WTC11 (cell line): ENCODE measurements around the gene MDFIC2. TPM values are rescaled to one million over a fixed set of nuclear protein-coding genes. Genes with fewer than 3 reads are reported as not detected.

ENCODE experiments used
- ATAC-seq: fragments of 200-7000 bp; cut with Tn5 transposase; 2 replicates; pipeline ENCODE4 v1.10.0; 2021; ENCODE audit warnings: mild to moderate bottlenecking, moderate library complexity
- CTCF ChIA-PET: fragments of 300-600 bp; sonication (Branson Sonifier 250); formaldehyde crosslinking; loops from one replicate; lab custom pipeline; 2021; ENCODE audit warnings: antibody characterized with exemption; lab: Charles Lee
- POLR2A ChIA-PET: fragments of 350-600 bp; sonication (Branson Sonifier 250); formaldehyde crosslinking; loops from one replicate; lab custom pipeline; 2021; ENCODE audit warnings: antibody characterized with exemption; lab: Charles Lee
- DNase-seq: peaks from one replicate; pipeline ENCODE4 v3.0.0; 2021; ENCODE audit warnings: low spot score
- H3K27ac Mint-ChIP-seq: 2 replicates; pipeline ENCODE4 v1.8.0; 2021; ENCODE audit warnings: mixed read lengths
- H3K27me3 Mint-ChIP-seq: 2 replicates; pipeline ENCODE4 v1.8.0; 2021; ENCODE audit warnings: low read depth, mild to moderate bottlenecking, moderate library complexity, mixed read lengths
- H3K36me3 Mint-ChIP-seq: 2 replicates; pipeline ENCODE4 v1.8.0; 2021; ENCODE audit warnings: mixed read lengths
- H3K4me1 Mint-ChIP-seq: 2 replicates; pipeline ENCODE4 v1.8.0; 2022; ENCODE audit warnings: mixed read lengths
- H3K4me3 Mint-ChIP-seq: 2 replicates; pipeline ENCODE4 v1.8.0; 2021; ENCODE audit warnings: mild to moderate bottlenecking, moderate library complexity, mixed read lengths
- H3K9me3 Mint-ChIP-seq: 2 replicates; pipeline ENCODE4 v1.8.0; 2021; ENCODE audit warnings: mixed read lengths
- HMGA2 ChIP-seq: fragments of 250-450 bp; sonication (Bioruptor Pico); IDR thresholded peaks from 2 replicates; pipeline ENCODE4 v1.4.0; 2021; ENCODE audit warnings: mild to moderate bottlenecking, moderate library complexity
- IRF2 ChIP-seq: sonication (generic); formaldehyde crosslinking; IDR thresholded peaks from 2 replicates; pipeline ENCODE4 v1.8.0; 2022; ENCODE audit warnings: low read depth, missing genetic modification reagents, borderline replicate concordance
- MXD4 ChIP-seq: fragments of 250-450 bp; sonication (Bioruptor Pico); IDR thresholded peaks from 2 replicates; pipeline ENCODE4 v1.8.0; 2021; ENCODE audit warnings: mild to moderate bottlenecking, moderate library complexity, borderline replicate concordance
- MYBL2 ChIP-seq: sonication (generic); formaldehyde crosslinking; IDR thresholded peaks from 2 replicates; pipeline ENCODE4 v1.8.1; 2023; ENCODE audit warnings: mild to moderate bottlenecking, moderate library complexity, missing genetic modification reagents
- NFATC4 ChIP-seq: fragments of 250-450 bp; sonication (Bioruptor Pico); IDR thresholded peaks from 2 replicates; pipeline ENCODE4 v1.9.0; 2021; ENCODE audit warnings: mild to moderate bottlenecking
- NR3C1 ChIP-seq: sonication (generic); formaldehyde crosslinking; conservative IDR thresholded peaks from 2 replicates; pipeline ENCODE4 v1.8.1; 2023; ENCODE audit warnings: low read depth, mild to moderate bottlenecking, missing genetic modification reagents
- RELA ChIP-seq: sonication (generic); formaldehyde crosslinking; IDR thresholded peaks from 2 replicates; pipeline ENCODE4 v1.8.1; 2022; ENCODE audit warnings: missing genetic modification reagents, mild to moderate bottlenecking, borderline replicate concordance
- RORB ChIP-seq: fragments of 250-450 bp; sonication (Bioruptor Pico); IDR thresholded peaks from 2 replicates; pipeline ENCODE4 v1.9.0; 2021; ENCODE audit warnings: mild to moderate bottlenecking
- SMAD3 ChIP-seq: sonication (generic); formaldehyde crosslinking; IDR thresholded peaks from 2 replicates; pipeline ENCODE4 v1.8.0; 2022; ENCODE audit warnings: missing genetic modification reagents, mild to moderate bottlenecking, borderline replicate concordance
- SOX15 ChIP-seq: fragments of 250-450 bp; sonication (Bioruptor Pico); IDR thresholded peaks from 2 replicates; pipeline ENCODE4 v1.9.0; 2021; ENCODE audit warnings: mild to moderate bottlenecking
- TEAD4 ChIP-seq: sonication (generic); formaldehyde crosslinking; IDR thresholded peaks from 2 replicates; pipeline ENCODE4 v1.8.0; 2022; ENCODE audit warnings: mild to moderate bottlenecking, missing genetic modification reagents
- TP53 ChIP-seq: sonication (generic); formaldehyde crosslinking; IDR thresholded peaks from 2 replicates; pipeline ENCODE4 v1.8.1; 2023; ENCODE audit warnings: mild to moderate bottlenecking, missing genetic modification reagents
- ZNF138 ChIP-seq: sonication (generic); formaldehyde crosslinking; conservative IDR thresholded peaks from 2 replicates; pipeline ENCODE4 v1.8.1; 2022; ENCODE audit warnings: mild to moderate bottlenecking, moderate library complexity, missing genetic modification reagents
- ZNF396 ChIP-seq: fragments of 250-450 bp; sonication (Bioruptor Pico); IDR thresholded peaks from 2 replicates; pipeline ENCODE4 v1.8.0; 2021; ENCODE audit warnings: mild to moderate bottlenecking, moderate library complexity, borderline replicate concordance
- ZNF423 ChIP-seq: fragments of 250-450 bp; sonication (Bioruptor Pico); IDR thresholded peaks from 2 replicates; pipeline ENCODE4 v2.1.2; 2022; ENCODE audit warnings: mild to moderate bottlenecking, moderate library complexity
- total RNA-seq: library from RNA; stranded (reverse); gene quantifications from 3 replicates; pipeline ENCODE4 v1.2.3, GENCODE V29; 2021
- TF ChIP-seq, protein P1 (sequence below): sonication (generic); formaldehyde crosslinking; IDR thresholded peaks from 2 replicates; pipeline ENCODE4 v1.8.0; 2023; ENCODE audit warnings: mild to moderate bottlenecking, missing genetic modification reagents
- TF ChIP-seq, protein P2 (sequence below): sonication (generic); formaldehyde crosslinking; IDR thresholded peaks from 2 replicates; pipeline ENCODE4 v1.8.1; 2022; ENCODE audit warnings: mild to moderate bottlenecking, missing genetic modification reagents, moderate library complexity, borderline replicate concordance
- TF ChIP-seq, protein P3 (sequence below): sonication (generic); formaldehyde crosslinking; IDR thresholded peaks from 2 replicates; pipeline ENCODE4 v1.8.0; 2023; ENCODE audit warnings: missing genetic modification reagents
- TF ChIP-seq, protein P4 (sequence below): fragments of 250-450 bp; sonication (Bioruptor Pico); IDR thresholded peaks from 2 replicates; pipeline ENCODE4 v1.8.0; 2021; ENCODE audit warnings: mild to moderate bottlenecking
- TF ChIP-seq, protein P5 (sequence below): sonication (generic); formaldehyde crosslinking; IDR thresholded peaks from 2 replicates; pipeline ENCODE4 v1.8.1; 2023; ENCODE audit warnings: mild to moderate bottlenecking, moderate library complexity, missing genetic modification reagents
- TF ChIP-seq, protein P6 (sequence below): sonication (generic); formaldehyde crosslinking; IDR thresholded peaks from 2 replicates; pipeline ENCODE4 v1.8.1; 2022; ENCODE audit warnings: missing genetic modification reagents, borderline replicate concordance
- TF ChIP-seq, protein P7 (sequence below): sonication (generic); formaldehyde crosslinking; IDR thresholded peaks from 2 replicates; pipeline ENCODE4 v1.8.1; 2022; ENCODE audit warnings: low read depth, missing genetic modification reagents, borderline replicate concordance

The MDFIC2 gene
- total RNA-seq, 1 experiment from 2014 or later, result not detected

DNA sequence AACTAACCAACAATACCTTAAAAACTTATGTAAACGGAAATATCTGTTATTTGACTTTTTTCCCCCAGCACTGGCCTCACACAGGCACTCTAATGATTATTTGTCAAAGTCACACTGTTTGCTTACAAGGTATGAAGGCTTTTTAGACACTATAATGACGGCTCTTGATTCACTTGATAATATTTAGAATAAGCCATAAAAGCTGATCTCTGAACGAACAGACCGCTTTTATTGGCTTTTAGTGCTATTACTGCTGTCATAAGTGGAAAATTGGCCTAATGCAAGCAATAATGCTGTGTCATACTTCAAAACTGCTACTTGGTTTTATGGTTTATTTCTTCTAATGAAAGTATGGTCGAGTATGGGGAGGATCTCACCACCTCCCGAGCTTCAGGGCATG lies 35.1 kb downstream of the MDFIC2 start:
- Mint-ChIP-seq H3K9me3 (0 out of 2 replicates have a peak, but pooled peaks cover 8% of the 10 kb centered on the region), H3K36me3 (no peaks in the 10 kb centered on the region), H3K27ac (no peak overlapping the region), H3K27me3 (no peaks in the 10 kb centered on the region), H3K4me1 (peaks cover 15% of the 10 kb centered on the region), H3K4me3 (no peak overlapping the region)
- DNase-seq (no peak), ATAC-seq (no peak)
- ChIA-PET POLR2A (no interaction called here), CTCF (no interaction called here)
- TF ChIP-seq SOX15 (CRISPR knock-in tag), result no peak
- TF ChIP-seq, protein P1, sequence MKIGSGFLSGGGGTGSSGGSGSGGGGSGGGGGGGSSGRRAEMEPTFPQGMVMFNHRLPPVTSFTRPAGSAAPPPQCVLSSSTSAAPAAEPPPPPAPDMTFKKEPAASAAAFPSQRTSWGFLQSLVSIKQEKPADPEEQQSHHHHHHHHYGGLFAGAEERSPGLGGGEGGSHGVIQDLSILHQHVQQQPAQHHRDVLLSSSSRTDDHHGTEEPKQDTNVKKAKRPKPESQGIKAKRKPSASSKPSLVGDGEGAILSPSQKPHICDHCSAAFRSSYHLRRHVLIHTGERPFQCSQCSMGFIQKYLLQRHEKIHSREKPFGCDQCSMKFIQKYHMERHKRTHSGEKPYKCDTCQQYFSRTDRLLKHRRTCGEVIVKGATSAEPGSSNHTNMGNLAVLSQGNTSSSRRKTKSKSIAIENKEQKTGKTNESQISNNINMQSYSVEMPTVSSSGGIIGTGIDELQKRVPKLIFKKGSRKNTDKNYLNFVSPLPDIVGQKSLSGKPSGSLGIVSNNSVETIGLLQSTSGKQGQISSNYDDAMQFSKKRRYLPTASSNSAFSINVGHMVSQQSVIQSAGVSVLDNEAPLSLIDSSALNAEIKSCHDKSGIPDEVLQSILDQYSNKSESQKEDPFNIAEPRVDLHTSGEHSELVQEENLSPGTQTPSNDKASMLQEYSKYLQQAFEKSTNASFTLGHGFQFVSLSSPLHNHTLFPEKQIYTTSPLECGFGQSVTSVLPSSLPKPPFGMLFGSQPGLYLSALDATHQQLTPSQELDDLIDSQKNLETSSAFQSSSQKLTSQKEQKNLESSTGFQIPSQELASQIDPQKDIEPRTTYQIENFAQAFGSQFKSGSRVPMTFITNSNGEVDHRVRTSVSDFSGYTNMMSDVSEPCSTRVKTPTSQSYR, result no peak
- TF ChIP-seq RORB (CRISPR knock-in tag), result no peak
- TF ChIP-seq, protein P2, sequence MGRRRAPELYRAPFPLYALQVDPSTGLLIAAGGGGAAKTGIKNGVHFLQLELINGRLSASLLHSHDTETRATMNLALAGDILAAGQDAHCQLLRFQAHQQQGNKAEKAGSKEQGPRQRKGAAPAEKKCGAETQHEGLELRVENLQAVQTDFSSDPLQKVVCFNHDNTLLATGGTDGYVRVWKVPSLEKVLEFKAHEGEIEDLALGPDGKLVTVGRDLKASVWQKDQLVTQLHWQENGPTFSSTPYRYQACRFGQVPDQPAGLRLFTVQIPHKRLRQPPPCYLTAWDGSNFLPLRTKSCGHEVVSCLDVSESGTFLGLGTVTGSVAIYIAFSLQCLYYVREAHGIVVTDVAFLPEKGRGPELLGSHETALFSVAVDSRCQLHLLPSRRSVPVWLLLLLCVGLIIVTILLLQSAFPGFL (CRISPR knock-in tag), result no peak
- TF ChIP-seq TEAD4, result no peak
- TF ChIP-seq, protein P3, sequence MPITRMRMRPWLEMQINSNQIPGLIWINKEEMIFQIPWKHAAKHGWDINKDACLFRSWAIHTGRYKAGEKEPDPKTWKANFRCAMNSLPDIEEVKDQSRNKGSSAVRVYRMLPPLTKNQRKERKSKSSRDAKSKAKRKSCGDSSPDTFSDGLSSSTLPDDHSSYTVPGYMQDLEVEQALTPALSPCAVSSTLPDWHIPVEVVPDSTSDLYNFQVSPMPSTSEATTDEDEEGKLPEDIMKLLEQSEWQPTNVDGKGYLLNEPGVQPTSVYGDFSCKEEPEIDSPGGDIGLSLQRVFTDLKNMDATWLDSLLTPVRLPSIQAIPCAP (CRISPR knock-in tag), result no peak
- no peak for TF ChIP-seq TP53 (CRISPR knock-in tag)
- no peak for TF ChIP-seq HMGA2
- no peak for TF ChIP-seq ZNF396 (CRISPR knock-in tag)
- no peak for TF ChIP-seq ZNF423
- TF ChIP-seq, protein P4, sequence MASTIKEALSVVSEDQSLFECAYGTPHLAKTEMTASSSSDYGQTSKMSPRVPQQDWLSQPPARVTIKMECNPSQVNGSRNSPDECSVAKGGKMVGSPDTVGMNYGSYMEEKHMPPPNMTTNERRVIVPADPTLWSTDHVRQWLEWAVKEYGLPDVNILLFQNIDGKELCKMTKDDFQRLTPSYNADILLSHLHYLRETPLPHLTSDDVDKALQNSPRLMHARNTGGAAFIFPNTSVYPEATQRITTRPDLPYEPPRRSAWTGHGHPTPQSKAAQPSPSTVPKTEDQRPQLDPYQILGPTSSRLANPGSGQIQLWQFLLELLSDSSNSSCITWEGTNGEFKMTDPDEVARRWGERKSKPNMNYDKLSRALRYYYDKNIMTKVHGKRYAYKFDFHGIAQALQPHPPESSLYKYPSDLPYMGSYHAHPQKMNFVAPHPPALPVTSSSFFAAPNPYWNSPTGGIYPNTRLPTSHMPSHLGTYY (CRISPR knock-in tag), result no peak
- TF ChIP-seq, protein P5, sequence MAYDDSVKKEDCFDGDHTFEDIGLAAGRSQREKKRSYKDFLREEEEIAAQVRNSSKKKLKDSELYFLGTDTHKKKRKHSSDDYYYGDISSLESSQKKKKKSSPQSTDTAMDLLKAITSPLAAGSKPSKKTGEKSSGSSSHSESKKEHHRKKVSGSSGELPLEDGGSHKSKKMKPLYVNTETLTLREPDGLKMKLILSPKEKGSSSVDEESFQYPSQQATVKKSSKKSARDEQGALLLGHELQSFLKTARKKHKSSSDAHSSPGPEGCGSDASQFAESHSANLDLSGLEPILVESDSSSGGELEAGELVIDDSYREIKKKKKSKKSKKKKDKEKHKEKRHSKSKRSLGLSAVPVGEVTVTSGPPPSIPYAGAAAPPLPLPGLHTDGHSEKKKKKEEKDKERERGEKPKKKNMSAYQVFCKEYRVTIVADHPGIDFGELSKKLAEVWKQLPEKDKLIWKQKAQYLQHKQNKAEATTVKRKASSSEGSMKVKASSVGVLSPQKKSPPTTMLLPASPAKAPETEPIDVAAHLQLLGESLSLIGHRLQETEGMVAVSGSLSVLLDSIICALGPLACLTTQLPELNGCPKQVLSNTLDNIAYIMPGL (CRISPR knock-in tag), result no peak
- TF ChIP-seq MXD4 (CRISPR knock-in tag), result no peak

DNA sequence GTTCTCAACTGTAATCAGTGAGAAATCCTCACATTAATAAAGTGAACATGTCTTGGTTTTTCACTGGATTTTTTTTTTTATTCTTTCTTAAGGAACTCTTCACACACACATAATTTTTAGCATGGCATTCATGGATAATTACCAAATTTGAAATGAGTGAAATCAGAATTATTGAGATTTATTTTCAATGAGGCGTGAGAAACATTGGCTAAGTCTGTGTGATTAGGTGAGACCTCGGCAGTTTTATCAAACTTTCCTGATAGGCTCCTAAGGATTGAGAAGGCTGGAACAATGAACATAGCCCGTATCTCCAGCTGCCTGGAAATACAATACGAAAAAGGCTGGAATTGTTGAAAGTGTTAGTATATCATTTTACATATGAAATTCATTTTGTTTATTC lies 35.5 kb downstream of the MDFIC2 start:
- ATAC-seq, result no peak
- no peak overlapping the region for H3K4me3 Mint-ChIP-seq
- no peaks in the 10 kb centered on the region for H3K27me3 Mint-ChIP-seq
- no peaks in the 10 kb centered on the region for H3K36me3 Mint-ChIP-seq
- no peak for DNase-seq
- TF ChIP-seq ZNF138 (CRISPR knock-in tag) (no peak), ZNF396 (CRISPR knock-in tag) (no peak), IRF2 (CRISPR knock-in tag) (no peak), NR3C1 (no peak), RELA (CRISPR knock-in tag) (no peak), MYBL2 (CRISPR knock-in tag) (no peak), NFATC4 (CRISPR knock-in tag) (no peak), SMAD3 (CRISPR knock-in tag) (no peak)
- TF ChIP-seq, protein P6, sequence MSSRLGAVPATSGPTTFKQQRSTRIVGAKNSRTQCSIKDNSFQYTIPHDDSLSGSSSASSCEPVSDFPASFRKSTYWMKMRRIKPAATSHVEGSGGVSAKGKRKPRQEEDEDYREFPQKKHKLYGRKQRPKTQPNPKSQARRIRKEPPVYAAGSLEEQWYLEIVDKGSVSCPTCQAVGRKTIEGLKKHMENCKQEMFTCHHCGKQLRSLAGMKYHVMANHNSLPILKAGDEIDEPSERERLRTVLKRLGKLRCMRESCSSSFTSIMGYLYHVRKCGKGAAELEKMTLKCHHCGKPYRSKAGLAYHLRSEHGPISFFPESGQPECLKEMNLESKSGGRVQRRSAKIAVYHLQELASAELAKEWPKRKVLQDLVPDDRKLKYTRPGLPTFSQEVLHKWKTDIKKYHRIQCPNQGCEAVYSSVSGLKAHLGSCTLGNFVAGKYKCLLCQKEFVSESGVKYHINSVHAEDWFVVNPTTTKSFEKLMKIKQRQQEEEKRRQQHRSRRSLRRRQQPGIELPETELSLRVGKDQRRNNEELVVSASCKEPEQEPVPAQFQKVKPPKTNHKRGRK, result no peak
- TF ChIP-seq, protein P7, sequence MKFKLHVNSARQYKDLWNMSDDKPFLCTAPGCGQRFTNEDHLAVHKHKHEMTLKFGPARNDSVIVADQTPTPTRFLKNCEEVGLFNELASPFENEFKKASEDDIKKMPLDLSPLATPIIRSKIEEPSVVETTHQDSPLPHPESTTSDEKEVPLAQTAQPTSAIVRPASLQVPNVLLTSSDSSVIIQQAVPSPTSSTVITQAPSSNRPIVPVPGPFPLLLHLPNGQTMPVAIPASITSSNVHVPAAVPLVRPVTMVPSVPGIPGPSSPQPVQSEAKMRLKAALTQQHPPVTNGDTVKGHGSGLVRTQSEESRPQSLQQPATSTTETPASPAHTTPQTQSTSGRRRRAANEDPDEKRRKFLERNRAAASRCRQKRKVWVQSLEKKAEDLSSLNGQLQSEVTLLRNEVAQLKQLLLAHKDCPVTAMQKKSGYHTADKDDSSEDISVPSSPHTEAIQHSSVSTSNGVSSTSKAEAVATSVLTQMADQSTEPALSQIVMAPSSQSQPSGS (CRISPR knock-in tag), result no peak
- CTCF ChIA-PET, result no interaction called here
- POLR2A ChIA-PET, result no interaction called here
- H3K27ac Mint-ChIP-seq, result no peak overlapping the region
- 0 out of 2 replicates have a peak, but pooled peaks cover 8% of the 10 kb centered on the region for H3K9me3 Mint-ChIP-seq
- peaks cover 15% of the 10 kb centered on the region for H3K4me1 Mint-ChIP-seq
